HG03039 (cell line): ENCODE results near the gene BCR.

ENCODE experiments used
- ATAC-seq: cut with Tn5 transposase; IDR thresholded peaks from one replicate; pipeline ENCODE4 v1.9.1; 2021; ENCODE audit warnings: mild to moderate bottlenecking, moderate library complexity; ENCODE audit not compliant: unreplicated experiment

Gene BCR

GRCh38 chr22:23227380-23227779 lies 47.1 kb downstream of the BCR start:
- ATAC-seq: no peak

GRCh38 chr22:23228503-23228902 lies 48.2 kb downstream of the BCR start:
- ATAC-seq: no peak

- no peak for ATAC-seq
These were observed 49.3 kb downstream of the BCR start for GRCh38 chr22:23229646-23230045.

GRCh38 chr22:23230348-23231068 lies 50.2 kb downstream of the BCR start:
- ATAC-seq: no peak

GRCh38 chr22:23231471-23232093 lies 51.3 kb downstream of the BCR start:
- ATAC-seq: no peak

GRCh38 chr22:23232094-23232905 lies 52.0 kb downstream of the BCR start:
- ATAC-seq: no peak

GRCh38 chr22:23233084-23233531 lies 52.8 kb downstream of the BCR start:
- ATAC-seq: no peak

- no peak for ATAC-seq
These were observed 53.6 kb downstream of the BCR start for GRCh38 chr22:23233752-23234408.

GRCh38 chr22:23234409-23235161 lies 54.3 kb downstream of the BCR start:
- ATAC-seq: no peak

GRCh38 chr22:23235425-23235824 lies 55.1 kb downstream of the BCR start:
- ATAC-seq: no peak

- no peak for ATAC-seq
These were observed 55.7 kb downstream of the BCR start for GRCh38 chr22:23236026-23236425.

GRCh38 chr22:23236440-23237184 lies 56.3 kb downstream of the BCR start:
- ATAC-seq: no peak

- no peak for ATAC-seq
These were observed 57.0 kb downstream of the BCR start for GRCh38 chr22:23237201-23237798.

- no peak for ATAC-seq
These were observed 57.5 kb downstream of the BCR start for GRCh38 chr22:23237841-23238240.

- no peak for ATAC-seq
These were observed 58.4 kb downstream of the BCR start for GRCh38 chr22:23238707-23239106.

GRCh38 chr22:23239429-23239828 lies 59.1 kb downstream of the BCR start:
- ATAC-seq: no peak

GRCh38 chr22:23240639-23241389 lies 60.5 kb downstream of the BCR start:
- ATAC-seq: no peak

- ATAC-seq: no peak
These were observed 61.5 kb downstream of the BCR start for GRCh38 chr22:23241562-23242472.
